CD14-positive monocyte (primary cell): ENCODE data around the gene CAMKK2. TPM values are rescaled to one million over a fixed set of nuclear protein-coding genes. Genes with fewer than 3 reads are reported as not detected.

Source experiments
- DNase-seq, 3 donors: peaks; one replicate each; pipeline ENCODE4 v3.0.0-alpha.2; 2011 to 2022
- H2AFZ ChIP-seq: 2 replicates; pipeline ENCODE4 v1.6.0; 2012; ENCODE audit warnings: mild to moderate bottlenecking, low read depth, low read length, inconsistent platforms; ENCODE audit not compliant: insufficient read depth, poor library complexity, severe bottlenecking
- H3K27ac ChIP-seq, 2 donors: 1 replicate in 1 of 2; 2 replicates in 1 of 2; pipeline ENCODE4 v1.5.1; 2012 to 2013; ENCODE audit warnings: low read length in 2 of 2, control low read depth in 1 of 2, inconsistent platforms in 1 of 2, low read depth in 1 of 2, mild to moderate bottlenecking in 1 of 2
- H3K27me3 ChIP-seq, 2 donors: one replicate each; pipeline versions ENCODE4 v1.6.0 to v1.6.1; 2011 to 2013; ENCODE audit warnings: low read length in 2 of 2; ENCODE audit not compliant: control insufficient read depth in 2 of 2, insufficient read depth in 2 of 2
- H3K36me3 ChIP-seq, 2 donors: replicated peaks in 1 of 2; 1 replicate in 1 of 2; 2 replicates in 1 of 2; pipeline versions ENCODE4 v1.5.1 to v1.6.1; 2012 to 2013; ENCODE audit warnings: low read length in 2 of 2, control low read depth in 1 of 2, inconsistent platforms in 1 of 2, mild to moderate bottlenecking in 1 of 2; ENCODE audit not compliant: insufficient read depth in 2 of 2, control insufficient read depth in 1 of 2
- H3K4me1 ChIP-seq, 2 donors: 1 replicate in 1 of 2; 2 replicates in 1 of 2; pipeline versions ENCODE4 v1.5.1 to v1.6.1; 2012 to 2013; ENCODE audit warnings: low read length in 2 of 2, control low read depth in 1 of 2, inconsistent platforms in 1 of 2, mild to moderate bottlenecking in 1 of 2, moderate library complexity in 1 of 2; ENCODE audit not compliant: insufficient read depth in 2 of 2, control insufficient read depth in 1 of 2
- H3K4me2 ChIP-seq: replicated peaks from 2 replicates; pipeline ENCODE3; 2012; ENCODE audit warnings: low read length, moderate library complexity, mild to moderate bottlenecking; ENCODE audit not compliant: poor library complexity, severe bottlenecking; ENCODE audit errors: extremely low read depth
- H3K4me3 ChIP-seq, 3 experiments: fragments of 200-600 bp in 1 of 3; sonication (generic) in 1 of 3; replicated peaks in 1 of 3; 1 replicate in 2 of 3; 2 replicates in 1 of 3; pipeline ENCODE4 v1.5.1; 2011 to 2013; ENCODE audit warnings: low read length in 3 of 3, mild to moderate bottlenecking in 3 of 3, control low read depth in 2 of 3, low read depth in 2 of 3, inconsistent platforms in 1 of 3, moderate library complexity in 1 of 3
- H3K79me2 ChIP-seq: 2 replicates; pipeline ENCODE4 v1.6.0; 2012; ENCODE audit warnings: mild to moderate bottlenecking, control low read depth, inconsistent platforms, low read length, moderate library complexity; ENCODE audit not compliant: insufficient read depth
- H3K9ac ChIP-seq: 2 replicates; pipeline ENCODE4 v1.6.0; 2017; ENCODE audit warnings: low read length, mild to moderate bottlenecking; ENCODE audit not compliant: insufficient read depth, poor library complexity, severe bottlenecking
- H3K9me3 ChIP-seq, 2 donors: replicated peaks in 1 of 2; 1 replicate in 1 of 2; 2 replicates in 1 of 2; pipeline versions ENCODE4 v1.5.1 to v1.6.1; 2012 to 2013; ENCODE audit warnings: low read length in 2 of 2, control low read depth in 1 of 2; ENCODE audit not compliant: control insufficient read depth in 1 of 2, insufficient read depth in 1 of 2
- H4K20me1 ChIP-seq: 2 replicates; pipeline ENCODE4 v1.6.0; 2012; ENCODE audit warnings: mild to moderate bottlenecking, low read length, control low read depth, moderate library complexity; ENCODE audit not compliant: insufficient read depth
- H3K27ac Mint-ChIP-seq, 7 donors: one replicate each; pipeline ENCODE4 v1.8.0; 2020; ENCODE audit warnings: mild to moderate bottlenecking in 7 of 7, mixed read lengths in 7 of 7, moderate library complexity in 6 of 7, inconsistent platforms in 2 of 7
- H3K27me3 Mint-ChIP-seq, 3 donors: one replicate each; pipeline ENCODE4 v1.8.0; 2021 to 2022; ENCODE audit warnings: low read depth in 3 of 3, mild to moderate bottlenecking in 3 of 3, mixed read lengths in 3 of 3, moderate library complexity in 3 of 3, inconsistent platforms in 1 of 3
- H3K36me3 Mint-ChIP-seq, 2 donors: one replicate each; pipeline ENCODE4 v1.8.0; 2020; ENCODE audit warnings: mixed read lengths in 2 of 2, inconsistent platforms in 1 of 2, mild to moderate bottlenecking in 1 of 2
- H3K4me1 Mint-ChIP-seq: one replicate; pipeline ENCODE4 v1.8.0; 2020; ENCODE audit warnings: mild to moderate bottlenecking, mixed read lengths
- H3K4me3 Mint-ChIP-seq, 2 donors: one replicate each; pipeline ENCODE4 v1.8.0; 2020; ENCODE audit warnings: mild to moderate bottlenecking in 2 of 2, mixed read lengths in 2 of 2, moderate library complexity in 1 of 2
- H3K9me3 Mint-ChIP-seq, 7 donors: one replicate each; pipeline ENCODE4 v1.8.0; 2020 to 2022; ENCODE audit warnings: mixed read lengths in 7 of 7, mild to moderate bottlenecking in 6 of 7, moderate library complexity in 6 of 7, inconsistent platforms in 2 of 7
- WGBS: methylation state at CpG from one replicate; pipeline ENCODE4 v1.1.5; 2013; ENCODE audit warnings: missing lambda C conversion rate; ENCODE audit not compliant: insufficient coverage; 5-methylcytosine and 5-hydroxymethylcytosine counted together
- intact Hi-C, 2 donors: fragments of 100-400 bp; cut with micrococcal nuclease; formaldehyde crosslinking; loops; one replicate each; pipeline versions ENCODE4 v1.15.0 to v1.15.1; 2023
- polyA plus RNA-seq, 3 donors: library from polyadenylated mRNA; depleted of rRNA in 1 of 3; unstranded in 2 of 3; stranded (reverse) in 1 of 3; fragments of 300-500 nt in 2 of 3; fragments of >200 nt in 1 of 3; fragmentation: Illumina TruSeq in 2 of 3; gene quantifications; 1 replicate in 2 of 3; 2 replicates in 1 of 3; pipeline ENCODE4 v1.2.3, GENCODE V29; 2012 to 2021
- TF ChIP-seq, protein P1 (sequence below): fragments of 200-600 bp; IDR thresholded peaks from one replicate; pipeline ENCODE4 v1.8.0; 2022; ENCODE audit warnings: antibody characterized with exemption, mild to moderate bottlenecking

Gene CAMKK2
- polyA plus RNA-seq, 3 donors: 55.6 to 71.4 (median 71.0) TPM

DNA sequence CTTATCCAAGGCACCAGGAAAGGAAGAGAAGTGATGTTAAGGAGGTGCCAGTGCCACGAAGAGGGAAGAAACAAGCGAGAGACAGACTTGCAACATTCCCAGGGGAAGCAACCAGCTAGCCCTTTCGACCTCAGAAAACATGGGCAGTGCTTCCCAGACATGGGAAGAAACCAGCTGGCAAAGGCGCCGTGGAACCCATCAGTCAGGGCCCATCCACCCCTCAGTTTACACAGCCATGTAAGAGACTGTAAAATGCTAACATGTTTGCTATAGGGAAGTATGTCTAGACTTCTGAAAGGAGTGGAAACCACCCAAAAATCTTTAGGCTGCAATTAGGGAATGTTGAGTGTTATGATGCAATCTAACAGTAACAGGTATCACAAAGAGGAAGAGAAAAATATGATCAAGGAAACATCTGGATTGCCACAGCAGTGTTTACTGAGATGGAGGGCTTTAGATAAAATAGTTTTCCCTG lies 29.4 kb upstream of the CAMKK2 start:
- WGBS: 4% methylated on average over 3 of the region's 5 CpGs
- H3K27ac ChIP-seq: peak overlapping the region in 1 of 2 donors; percentile 52
- DNase-seq: peak in 2 of 3 donors; percentile 60 to 71
- no peak overlapping the region for H3K4me3 Mint-ChIP-seq
- peaks cover 2 to 9% of the 10 kb centered on the region in 2 donors for H3K4me1 ChIP-seq
- H2AFZ ChIP-seq: no peak overlapping the region
- no peak overlapping the region for H3K9ac ChIP-seq
- no peaks in the 10 kb centered on the region for H3K9me3 ChIP-seq
- peaks cover 10% of the 10 kb centered on the region for H4K20me1 ChIP-seq
- H3K27ac Mint-ChIP-seq: peak overlapping the region in 6 of 7 donors; percentile 46 to 75 (median 69)
- H3K27me3 ChIP-seq: no peaks in the 10 kb centered on the region
- H3K36me3 Mint-ChIP-seq: peaks cover 72 to 91% of the 10 kb centered on the region in 2 donors
- no peak overlapping the region for H3K4me3 ChIP-seq
- H3K4me2 ChIP-seq: no peak overlapping the region
- H3K27me3 Mint-ChIP-seq: no peaks in the 10 kb centered on the region
- TF ChIP-seq, protein P1, sequence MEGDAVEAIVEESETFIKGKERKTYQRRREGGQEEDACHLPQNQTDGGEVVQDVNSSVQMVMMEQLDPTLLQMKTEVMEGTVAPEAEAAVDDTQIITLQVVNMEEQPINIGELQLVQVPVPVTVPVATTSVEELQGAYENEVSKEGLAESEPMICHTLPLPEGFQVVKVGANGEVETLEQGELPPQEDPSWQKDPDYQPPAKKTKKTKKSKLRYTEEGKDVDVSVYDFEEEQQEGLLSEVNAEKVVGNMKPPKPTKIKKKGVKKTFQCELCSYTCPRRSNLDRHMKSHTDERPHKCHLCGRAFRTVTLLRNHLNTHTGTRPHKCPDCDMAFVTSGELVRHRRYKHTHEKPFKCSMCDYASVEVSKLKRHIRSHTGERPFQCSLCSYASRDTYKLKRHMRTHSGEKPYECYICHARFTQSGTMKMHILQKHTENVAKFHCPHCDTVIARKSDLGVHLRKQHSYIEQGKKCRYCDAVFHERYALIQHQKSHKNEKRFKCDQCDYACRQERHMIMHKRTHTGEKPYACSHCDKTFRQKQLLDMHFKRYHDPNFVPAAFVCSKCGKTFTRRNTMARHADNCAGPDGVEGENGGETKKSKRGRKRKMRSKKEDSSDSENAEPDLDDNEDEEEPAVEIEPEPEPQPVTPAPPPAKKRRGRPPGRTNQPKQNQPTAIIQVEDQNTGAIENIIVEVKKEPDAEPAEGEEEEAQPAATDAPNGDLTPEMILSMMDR: no peak
- intact Hi-C loops: no loop called here
- H3K36me3 ChIP-seq: peaks cover 72 to 96% of the 10 kb centered on the region in 2 donors
- peaks cover 9% of the 10 kb centered on the region for H3K4me1 Mint-ChIP-seq
- peaks cover 10% of the 10 kb centered on the region for H3K79me2 ChIP-seq
- H3K9me3 Mint-ChIP-seq: no peaks in the 10 kb centered on the region

DNA sequence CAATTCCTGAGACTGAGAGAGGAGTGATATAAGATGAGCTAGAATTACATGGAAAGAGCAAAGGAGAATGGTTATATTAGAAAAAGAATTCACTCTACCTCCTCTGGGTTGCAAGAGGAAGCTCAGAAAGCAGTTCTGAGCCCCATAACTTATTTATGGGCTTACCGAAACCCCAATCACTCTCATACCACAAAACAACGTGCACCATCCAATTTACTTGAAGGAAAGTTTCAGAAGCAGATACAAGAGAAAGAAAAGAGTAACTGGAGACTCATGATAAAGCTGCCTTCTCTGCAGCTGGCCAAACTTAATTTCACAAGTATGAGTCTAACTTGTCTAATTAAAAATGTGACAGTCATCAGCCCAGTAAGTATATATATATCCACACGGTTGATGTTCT lies 27.4 kb upstream of the CAMKK2 start:
- WGBS: 100% methylated on average over 1 of the region's 3 CpGs
- DNase-seq: no peak

More for the DNA sequence above, 27.4 kb upstream of the CAMKK2 start:
- H3K27me3 Mint-ChIP-seq: no peaks in the 10 kb centered on the region
- H3K4me2 ChIP-seq: no peak overlapping the region
- H3K27ac ChIP-seq: no peak overlapping the region
- TF ChIP-seq, protein P1: no peak
- peaks cover 9% of the 10 kb centered on the region for H3K4me1 Mint-ChIP-seq
- H3K9ac ChIP-seq: no peak overlapping the region
- H3K27ac Mint-ChIP-seq: peak overlapping the region in 1 of 7 donors; percentile 53
- no peak overlapping the region for H3K4me3 ChIP-seq
- peaks cover 69 to 96% of the 10 kb centered on the region in 2 donors for H3K36me3 ChIP-seq
- intact Hi-C loops: no loop called here
- H3K9me3 Mint-ChIP-seq: no peaks in the 10 kb centered on the region
- H3K4me3 Mint-ChIP-seq: no peak overlapping the region
- peaks cover 60 to 82% of the 10 kb centered on the region in 2 donors for H3K36me3 Mint-ChIP-seq
- peaks cover 10% of the 10 kb centered on the region for H4K20me1 ChIP-seq
- peaks cover 2 to 9% of the 10 kb centered on the region in 2 donors for H3K4me1 ChIP-seq
- H2AFZ ChIP-seq: no peak overlapping the region
- no peaks in the 10 kb centered on the region for H3K27me3 ChIP-seq
- no peaks in the 10 kb centered on the region for H3K9me3 ChIP-seq
- peaks cover 10% of the 10 kb centered on the region for H3K79me2 ChIP-seq
